Activated T-helper 1 cell treated with anti-CD3 and anti-CD28 coated beads, Interleukin-12 subunit alpha, Interleukin-12 subunit beta, Interleukin-2, Interleukin-4 antibody, amounts not matched to agents 30 ng/mL and 10 ng/mL and 1 ng/mL, durations not matched to agents 14 hours and 24 hours and 36 hours (primary cell): ENCODE measurements around the gene LGI4. TPM values are rescaled to one million over a fixed set of nuclear protein-coding genes. Genes with fewer than 3 reads are reported as not detected.
"Not testable (repeated sequence)": the region's sequence is repeated elsewhere in the genome, so short reads cannot be mapped to it uniquely, and the experiment has no call there.

Experiments used
- DNase-seq: peaks from one replicate; pipeline ENCODE4 v3.0.0; 2021; ENCODE audit warnings: low spot score
- H3K27ac Mint-ChIP-seq: one replicate; pipeline ENCODE4 v1.8.0; 2021; ENCODE audit warnings: mild to moderate bottlenecking, mixed read lengths
- H3K27me3 Mint-ChIP-seq: one replicate; pipeline ENCODE4 v1.8.0; 2022; ENCODE audit warnings: mild to moderate bottlenecking, moderate library complexity, mixed read lengths; ENCODE audit not compliant: insufficient read depth
- H3K36me3 Mint-ChIP-seq: one replicate; pipeline ENCODE4 v1.8.0; 2021; ENCODE audit warnings: low read depth, mixed read lengths
- H3K4me1 Mint-ChIP-seq: one replicate; pipeline ENCODE4 v1.8.0; 2021; ENCODE audit warnings: low read depth, mixed read lengths
- H3K4me3 Mint-ChIP-seq: one replicate; pipeline ENCODE4 v1.8.0; 2021; ENCODE audit warnings: mild to moderate bottlenecking, moderate library complexity, mixed read lengths
- H3K9me3 Mint-ChIP-seq: one replicate; pipeline ENCODE4 v1.8.0; 2021; ENCODE audit warnings: mixed read lengths
- intact Hi-C: fragments of 100-400 bp; cut with micrococcal nuclease; formaldehyde crosslinking; loops from one replicate; pipeline ENCODE4 v1.15.1; 2024
- total RNA-seq: library from RNA; stranded (reverse); gene quantifications from 2 replicates; pipeline ENCODE4 v1.2.3, GENCODE V29; 2022

The LGI4 gene
- total RNA-seq, 1 donor from 2014 or later, result not detected

DNA sequence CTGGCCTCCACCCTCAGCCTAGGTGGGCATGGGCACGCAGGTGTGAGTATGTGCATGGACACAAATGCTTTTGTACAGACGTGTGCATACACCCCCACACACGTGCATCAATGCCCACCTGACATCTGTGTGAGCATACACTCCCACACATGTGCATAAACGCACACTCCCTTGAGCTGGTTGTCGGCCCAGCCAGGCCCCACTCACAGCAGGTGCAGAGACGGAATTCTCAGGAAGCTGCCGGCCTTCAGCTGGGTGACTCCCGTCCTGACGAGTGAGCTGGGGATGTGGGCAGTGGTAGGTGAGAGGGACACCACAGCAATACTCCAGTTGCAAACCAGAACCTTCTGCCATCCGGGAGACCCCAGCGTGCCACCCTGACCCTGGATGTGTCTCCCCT, 1.0 kb downstream of the LGI4 start:
- peaks cover 3% of the 10 kb centered on the region for H3K27me3 Mint-ChIP-seq
- no peak for DNase-seq
- H3K36me3 Mint-ChIP-seq, result no peaks in the 10 kb centered on the region
- peaks cover 7% of the 10 kb centered on the region for H3K4me1 Mint-ChIP-seq
- H3K9me3 Mint-ChIP-seq, result no peaks in the 10 kb centered on the region
- no peak overlapping the region for H3K27ac Mint-ChIP-seq
- no peak overlapping the region for H3K4me3 Mint-ChIP-seq
- intact Hi-C loops, result no loop called here

DNA sequence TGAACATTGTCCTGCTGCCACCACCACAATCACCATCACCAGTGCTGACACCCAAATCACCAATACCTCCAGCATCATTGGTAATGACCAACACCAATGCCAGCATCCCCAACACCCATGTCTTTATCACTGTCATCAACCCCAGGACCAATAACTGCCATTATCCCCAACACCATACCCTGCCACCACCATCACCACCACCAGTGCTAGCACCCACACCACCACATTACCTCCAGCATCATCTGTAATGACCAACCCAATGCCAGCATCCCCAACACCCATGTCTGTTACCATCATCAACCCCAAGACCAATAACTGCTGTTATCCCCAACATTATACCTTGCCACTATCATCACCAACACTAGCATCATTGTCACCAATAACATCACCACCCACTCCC, 2.6 kb downstream of the LGI4 start:
- intact Hi-C loops, result no loop called here
- Mint-ChIP-seq H3K36me3 (no peaks in the 10 kb centered on the region), H3K4me3 (no peak overlapping the region), H3K27ac (no peak overlapping the region), H3K4me1 (peaks cover 7% of the 10 kb centered on the region), H3K9me3 (no peaks in the 10 kb centered on the region), H3K27me3 (no peaks in the 10 kb centered on the region)
- DNase-seq, result no peak

DNA sequence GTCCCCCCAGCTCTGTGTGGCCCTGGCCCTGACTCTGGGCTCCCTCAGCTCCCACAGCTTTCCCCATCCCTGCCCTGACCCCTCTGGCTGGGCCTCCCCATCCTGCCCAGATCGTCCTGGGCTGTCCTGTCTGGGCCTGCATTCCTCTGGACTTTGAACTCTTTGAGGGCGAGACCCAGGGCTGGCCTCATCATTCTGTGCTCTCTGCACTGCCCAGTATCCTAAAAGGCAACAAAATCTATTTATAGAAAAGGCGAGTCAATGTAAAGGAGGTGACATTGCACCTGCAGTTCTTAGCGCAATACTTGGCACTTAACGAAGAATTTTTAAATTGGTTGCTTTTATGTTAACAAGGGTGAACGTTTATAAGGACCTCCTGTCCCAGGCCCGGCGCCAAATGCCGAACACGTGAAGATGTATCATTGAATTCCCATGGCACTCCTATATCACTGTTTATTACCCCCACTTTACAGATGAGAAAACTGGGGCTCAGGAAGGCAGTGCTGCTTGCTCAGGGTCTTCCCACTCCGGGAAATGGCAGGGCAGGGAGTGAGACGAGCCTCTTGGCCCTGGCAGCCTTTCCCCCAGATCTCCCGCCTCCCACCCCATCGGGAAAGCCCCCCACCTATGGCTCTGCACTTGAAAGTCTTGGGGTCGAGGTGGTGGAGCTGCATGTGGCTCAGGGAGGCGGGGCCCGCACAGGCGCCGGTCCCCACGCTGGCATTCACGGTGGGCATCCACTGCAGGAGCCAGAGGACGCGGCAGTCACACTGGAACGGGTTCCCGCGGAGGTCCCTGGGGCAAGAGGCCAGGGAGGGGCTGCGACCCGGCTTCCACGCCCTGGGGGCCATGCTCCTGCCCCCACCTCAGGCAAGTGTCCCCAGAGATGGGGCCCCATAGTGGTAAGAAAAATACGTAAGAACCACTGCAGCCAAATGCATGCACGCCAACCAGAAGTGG, 3.8 kb downstream of the LGI4 start:
- Mint-ChIP-seq H3K36me3 (no peaks in the 10 kb centered on the region), H3K9me3 (no peaks in the 10 kb centered on the region), H3K4me1 (peaks cover 7% of the 10 kb centered on the region), H3K4me3 (no peak overlapping the region), H3K27me3 (no peaks in the 10 kb centered on the region), H3K27ac (no peak overlapping the region)
- DNase-seq, result no peak
- intact Hi-C loops, result no loop called here

DNA sequence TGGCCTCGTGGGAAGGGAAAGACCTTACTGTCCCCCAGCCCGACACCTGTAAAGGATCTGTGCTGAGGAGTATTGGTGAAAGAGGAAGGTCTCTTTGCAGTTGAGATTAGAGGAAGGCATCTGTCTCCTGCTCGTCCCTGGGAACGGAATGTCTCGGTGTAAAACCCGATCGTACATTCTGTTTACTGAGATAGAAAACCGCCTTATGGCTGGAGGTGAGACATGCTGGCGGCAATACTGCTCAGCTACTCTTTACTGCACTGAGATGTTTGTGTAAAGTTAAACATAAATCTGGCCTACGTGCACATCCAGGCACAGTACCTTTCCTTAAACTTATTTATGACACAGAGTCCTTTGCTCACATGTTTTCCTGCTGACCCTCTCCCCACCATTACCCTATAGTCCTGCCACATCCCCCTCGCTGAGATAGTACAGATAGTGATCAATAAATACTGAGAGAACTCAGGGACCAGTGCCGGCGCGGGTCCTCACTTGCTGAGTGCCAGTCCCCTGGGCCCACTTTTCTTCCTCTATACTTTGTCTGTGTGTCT, 5.1 kb downstream of the LGI4 start:
- H3K4me3 Mint-ChIP-seq, DNase-seq, H3K36me3 Mint-ChIP-seq, H3K4me1 Mint-ChIP-seq, intact Hi-C loops, H3K9me3 Mint-ChIP-seq, H3K27ac Mint-ChIP-seq, H3K27me3 Mint-ChIP-seq: not testable (repeated sequence)

DNA sequence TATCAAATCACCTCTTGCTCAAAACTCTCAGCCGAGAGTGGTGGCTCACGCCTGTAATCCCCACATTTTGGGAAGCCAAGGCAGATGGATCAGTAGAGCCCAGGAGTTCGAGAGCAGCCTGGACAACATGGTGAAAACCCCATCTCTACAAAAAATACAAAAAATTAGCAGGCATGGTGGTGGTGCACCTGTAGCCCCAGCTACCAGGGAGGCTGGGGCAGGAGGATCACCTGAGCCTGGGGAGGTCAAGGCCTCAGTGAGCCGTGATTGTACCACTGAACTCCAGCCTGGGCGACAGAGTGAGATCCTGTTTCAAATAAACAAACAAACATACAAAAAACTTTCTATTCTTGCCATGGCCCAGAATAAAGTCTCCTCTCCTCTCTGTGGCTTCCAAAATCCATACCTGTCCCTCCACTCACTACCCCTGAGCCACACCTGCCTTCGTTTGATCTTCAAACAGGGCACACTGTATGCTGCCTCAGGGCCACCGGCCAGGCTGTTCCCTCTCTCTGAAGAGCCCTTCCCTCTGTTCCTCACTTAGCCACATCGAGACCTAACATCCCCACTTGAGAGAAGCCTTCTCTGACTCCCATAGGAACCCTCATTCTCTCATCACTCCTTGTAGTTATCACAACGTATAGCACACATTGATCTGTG, 6.3 kb downstream of the LGI4 start:
- Mint-ChIP-seq H3K9me3 (no peaks in the 10 kb centered on the region), H3K4me1 (peaks cover 13% of the 10 kb centered on the region), H3K36me3 (no peaks in the 10 kb centered on the region), H3K4me3 (no peak overlapping the region), H3K27ac (no peak overlapping the region), H3K27me3 (no peaks in the 10 kb centered on the region)
- intact Hi-C loops, result no loop called here
- no peak for DNase-seq

DNA sequence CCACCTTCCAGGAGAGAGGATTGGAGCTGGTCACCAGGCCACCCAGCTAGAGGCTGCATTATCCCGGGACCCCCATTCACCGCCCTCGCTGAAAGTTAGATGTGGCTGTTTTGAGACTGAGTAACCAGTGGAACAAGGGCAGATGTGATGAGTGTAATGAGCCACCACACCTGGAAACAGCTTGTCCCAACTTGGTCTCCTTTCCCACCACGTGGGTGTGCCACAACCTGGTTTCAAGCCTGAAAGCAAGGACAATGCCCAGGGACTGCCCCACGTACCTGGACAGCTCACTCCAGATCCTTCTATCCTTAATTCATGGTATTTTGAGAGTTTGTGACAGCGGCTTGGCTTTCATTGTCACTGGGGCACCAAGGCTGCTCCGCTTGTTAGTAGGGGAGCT, 7.0 kb downstream of the LGI4 start:
- H3K27me3 Mint-ChIP-seq, result no peaks in the 10 kb centered on the region
- intact Hi-C loops, result no loop called here
- no peak overlapping the region for H3K27ac Mint-ChIP-seq
- no peak for DNase-seq
- H3K4me1 Mint-ChIP-seq, result peaks cover 13% of the 10 kb centered on the region
- H3K36me3 Mint-ChIP-seq, result no peaks in the 10 kb centered on the region
- no peaks in the 10 kb centered on the region for H3K9me3 Mint-ChIP-seq
- no peak overlapping the region for H3K4me3 Mint-ChIP-seq

DNA sequence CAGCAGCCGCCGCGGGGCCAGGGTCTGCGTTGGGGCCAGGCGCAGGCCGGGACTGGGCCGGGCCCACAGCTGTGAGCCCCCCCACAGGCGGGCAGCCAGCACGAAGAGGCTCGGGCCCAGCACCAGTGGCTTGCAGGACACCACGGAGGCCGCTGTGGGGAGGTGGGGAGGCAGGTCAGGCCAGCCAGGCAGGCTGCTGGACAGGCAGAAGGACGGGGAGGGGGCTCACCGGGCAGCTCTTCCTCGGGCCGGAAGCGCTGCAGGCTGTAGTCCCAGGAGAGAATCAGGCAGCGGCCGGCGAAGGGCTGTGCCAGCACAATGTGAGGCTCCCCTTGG, 8.3 kb downstream of the LGI4 start:
- Mint-ChIP-seq H3K4me1 (peaks cover 13% of the 10 kb centered on the region), H3K4me3 (no peak overlapping the region), H3K36me3 (no peaks in the 10 kb centered on the region), H3K27me3 (peaks cover 3% of the 10 kb centered on the region), H3K27ac (no peak overlapping the region), H3K9me3 (no peaks in the 10 kb centered on the region)
- intact Hi-C loops, result no loop called here
- DNase-seq, result no peak

DNA sequence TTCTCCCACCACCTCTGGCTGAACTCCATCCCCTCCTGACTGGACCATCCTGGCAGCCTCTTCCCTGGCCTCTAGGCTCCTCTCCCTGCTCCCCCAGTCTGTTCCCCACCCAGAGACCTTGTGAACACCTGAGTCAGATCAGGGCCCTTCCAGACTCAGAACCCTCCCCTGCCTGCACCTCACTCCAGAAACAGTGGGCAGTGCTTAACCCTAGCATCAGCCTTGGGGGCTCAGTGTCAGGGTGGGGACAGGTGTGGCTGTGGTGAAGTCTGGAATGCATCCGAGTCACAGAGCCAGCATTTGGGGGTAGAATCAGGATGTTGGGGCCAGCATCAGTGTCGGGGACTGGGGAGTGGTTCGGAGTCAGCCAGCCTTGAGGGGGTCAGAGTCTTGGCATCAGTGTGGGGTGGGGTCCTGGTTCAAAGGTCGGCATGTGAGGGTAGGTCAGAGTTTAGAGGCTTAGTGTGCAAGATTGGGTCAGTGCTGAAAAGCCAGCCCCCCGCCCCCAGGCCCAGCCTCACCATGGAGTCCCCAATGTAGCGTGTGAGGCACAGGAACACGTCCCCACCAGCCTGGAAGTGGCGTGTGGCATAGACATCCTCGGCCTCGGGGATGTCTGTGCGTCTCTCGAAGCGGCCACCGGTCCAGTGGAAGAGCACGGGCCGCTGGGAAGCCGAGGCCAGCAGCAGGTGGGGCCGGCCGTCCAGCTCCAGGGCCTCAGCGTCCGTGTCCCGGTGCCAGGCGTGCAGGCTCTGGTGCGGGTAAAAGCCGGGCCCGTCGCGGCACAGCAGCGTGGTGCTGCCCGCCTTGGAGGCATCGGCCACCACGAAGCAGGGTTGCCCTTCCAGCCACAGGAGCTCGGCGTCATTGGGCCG, 8.9 kb downstream of the LGI4 start:
- peaks cover 13% of the 10 kb centered on the region for H3K4me1 Mint-ChIP-seq
- H3K9me3 Mint-ChIP-seq, result no peaks in the 10 kb centered on the region
- H3K4me3 Mint-ChIP-seq, result peak overlapping the region; percentile 17
- intact Hi-C loops, result no loop called here
- H3K36me3 Mint-ChIP-seq, result no peaks in the 10 kb centered on the region
- no peak overlapping the region for H3K27ac Mint-ChIP-seq
- peaks cover 3% of the 10 kb centered on the region for H3K27me3 Mint-ChIP-seq
- no peak for DNase-seq

DNA sequence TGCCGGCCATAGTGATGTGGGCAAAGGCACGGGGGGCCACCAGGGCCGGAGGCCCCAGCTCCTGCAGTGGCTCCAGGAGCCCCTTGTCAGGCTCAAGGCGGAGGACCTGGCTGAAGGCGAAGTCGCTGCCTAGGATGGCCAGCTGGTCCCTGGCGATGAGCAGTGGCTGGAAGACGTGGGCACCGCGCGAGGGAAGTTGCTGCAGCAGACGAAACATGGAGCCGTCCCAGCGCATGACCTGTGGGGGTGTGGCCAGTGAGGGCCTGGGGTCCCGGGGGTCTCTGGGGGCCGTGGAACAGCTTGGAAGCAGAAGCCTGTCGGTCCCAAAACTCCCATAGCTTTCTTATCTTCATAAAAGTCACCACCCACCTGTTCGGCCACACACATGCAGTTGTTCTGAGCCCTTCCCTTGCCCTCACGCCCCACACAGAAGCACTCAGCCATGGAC, 9.6 kb downstream of the LGI4 start:
- intact Hi-C loops, result no loop called here
- H3K36me3 Mint-ChIP-seq, result no peaks in the 10 kb centered on the region
- H3K27ac Mint-ChIP-seq, result no peak overlapping the region
- peak overlapping the region; percentile 17 for H3K4me3 Mint-ChIP-seq
- H3K27me3 Mint-ChIP-seq, result peaks cover 3% of the 10 kb centered on the region
- no peaks in the 10 kb centered on the region for H3K9me3 Mint-ChIP-seq
- DNase-seq, result no peak
- H3K4me1 Mint-ChIP-seq, result peaks cover 13% of the 10 kb centered on the region

DNA sequence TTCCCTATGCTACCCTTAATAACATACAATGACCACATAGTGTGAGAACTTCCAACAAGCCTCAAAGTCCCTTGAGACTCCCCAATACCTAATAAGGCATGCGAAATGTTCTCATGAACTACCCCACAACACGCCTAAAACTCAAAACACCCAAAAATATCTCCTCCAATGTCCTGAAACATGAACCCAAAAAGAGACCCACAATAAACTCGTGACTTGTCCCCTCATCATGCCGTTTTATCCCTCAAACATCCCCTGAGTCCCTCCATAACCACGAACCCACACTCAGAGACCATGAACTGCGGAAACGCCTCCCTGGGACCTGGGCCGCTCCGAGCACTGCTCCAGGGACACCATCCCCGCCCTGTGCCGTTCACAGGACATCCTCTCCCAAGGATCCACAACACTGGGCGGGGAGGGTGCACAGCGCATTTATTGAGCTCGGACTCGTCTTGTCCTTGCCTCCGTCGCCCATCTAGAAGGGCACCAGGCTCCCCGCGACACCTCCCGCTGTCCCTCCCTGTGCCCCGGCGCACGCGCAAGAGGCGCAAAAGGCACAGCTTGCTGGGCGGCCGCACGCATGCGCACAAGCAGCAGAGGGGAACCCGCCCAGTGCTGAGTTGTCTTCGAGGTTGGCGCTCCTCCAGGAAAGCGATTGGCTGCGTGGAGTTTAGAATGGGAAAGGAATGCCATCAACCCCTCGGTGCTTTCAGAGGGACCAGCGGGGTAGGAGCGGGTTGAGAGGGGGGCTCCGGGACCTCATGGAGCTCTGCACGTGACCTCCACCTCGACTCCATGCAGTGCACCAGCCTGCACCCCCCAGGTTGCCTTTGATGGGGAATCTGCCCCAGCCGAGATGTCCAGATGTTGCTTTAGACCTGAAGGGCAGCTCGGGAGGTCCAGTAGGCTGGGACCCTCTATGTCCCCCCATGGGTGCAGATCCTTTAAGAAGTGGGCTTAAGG, 10.5 kb downstream of the LGI4 start:
- intact Hi-C loops, result loop anchor here (1.0 kb wide), 1 partner anchor 17 kb away; no protein-coding TSS in a partner anchor
- peak overlapping the region; percentile 81 for H3K4me3 Mint-ChIP-seq
- H3K27me3 Mint-ChIP-seq, result peaks cover 5% of the 10 kb centered on the region
- peak overlapping the region; percentile 36 for H3K27ac Mint-ChIP-seq
- H3K4me1 Mint-ChIP-seq, result peaks cover 13% of the 10 kb centered on the region
- DNase-seq, result peak; percentile 86
- no peaks in the 10 kb centered on the region for H3K9me3 Mint-ChIP-seq
- no peaks in the 10 kb centered on the region for H3K36me3 Mint-ChIP-seq

DNA sequence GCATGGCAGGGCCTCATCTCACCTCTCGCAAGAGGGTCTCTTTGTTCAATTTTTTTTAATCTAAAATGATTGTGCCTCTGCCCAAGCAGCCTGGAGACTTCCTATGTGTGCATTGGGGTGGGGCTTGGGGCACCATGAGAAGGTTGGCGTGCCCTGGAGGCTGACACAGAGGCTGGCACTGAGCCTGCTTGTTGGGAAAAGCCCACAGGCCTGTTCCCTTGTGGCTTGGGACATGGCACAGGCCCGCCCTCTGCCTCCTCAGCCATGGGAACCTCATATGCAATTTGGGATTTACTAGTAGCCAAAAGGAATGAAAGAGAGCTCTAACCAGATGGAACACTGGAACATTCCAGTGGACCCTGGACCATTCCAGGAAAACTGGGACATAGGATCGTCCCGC, 11.3 kb downstream of the LGI4 start:
- no peak overlapping the region for H3K4me3 Mint-ChIP-seq
- H3K27me3 Mint-ChIP-seq, result peaks cover 5% of the 10 kb centered on the region
- no peaks in the 10 kb centered on the region for H3K9me3 Mint-ChIP-seq
- no peaks in the 10 kb centered on the region for H3K36me3 Mint-ChIP-seq
- H3K27ac Mint-ChIP-seq, result no peak overlapping the region
- no peak for DNase-seq
- H3K4me1 Mint-ChIP-seq, result peaks cover 13% of the 10 kb centered on the region
- intact Hi-C loops, result no loop called here
